Endodermal cell (in vitro differentiated cells): ENCODE data around the gene PLPPR4. TPM values are rescaled to one million over a fixed set of nuclear protein-coding genes. Genes with fewer than 3 reads are reported as not detected.

Experiments
- DNase-seq: peaks from one replicate; pipeline ENCODE4 v3.0.0-alpha.2; 2017
- H3K27ac ChIP-seq: 2 replicates; pipeline ENCODE4 v1.5.1; 2013; ENCODE audit warnings: mild to moderate bottlenecking, low read depth, low read length, moderate library complexity
- H3K27me3 ChIP-seq: 2 replicates; pipeline ENCODE4 v1.6.1; 2013; ENCODE audit warnings: mild to moderate bottlenecking, low read length, moderate library complexity; ENCODE audit not compliant: insufficient read depth, control insufficient read depth, poor library complexity, severe bottlenecking
- H3K36me3 ChIP-seq: 2 replicates; pipeline ENCODE4 v1.7.0; 2013; ENCODE audit warnings: mild to moderate bottlenecking, low read length, moderate library complexity; ENCODE audit not compliant: control insufficient read depth, insufficient read depth
- H3K4me1 ChIP-seq: one replicate; pipeline ENCODE4 v1.7.0; 2013; ENCODE audit warnings: low read length; ENCODE audit not compliant: control insufficient read depth, insufficient read depth
- H3K4me3 ChIP-seq: 2 replicates; pipeline ENCODE4 v1.5.1; 2013; ENCODE audit warnings: mild to moderate bottlenecking, low read length, moderate library complexity
- H3K9ac ChIP-seq: 2 replicates; pipeline ENCODE4 v1.6.1; 2013; ENCODE audit warnings: mild to moderate bottlenecking, low read length, moderate library complexity; ENCODE audit not compliant: poor library complexity, severe bottlenecking; ENCODE audit errors: extremely low read depth
- H3K9me3 ChIP-seq: 2 replicates; pipeline ENCODE4 v1.6.1; 2013; ENCODE audit warnings: mild to moderate bottlenecking, low read length, moderate library complexity; ENCODE audit not compliant: control insufficient read depth
- H3K27ac Mint-ChIP-seq: 2 replicates; pipeline ENCODE4 v1.8.0; 2020; ENCODE audit warnings: mixed read lengths
- H3K27me3 Mint-ChIP-seq: 2 replicates; pipeline ENCODE4 v1.8.0; 2021; ENCODE audit warnings: mild to moderate bottlenecking, mixed read lengths; ENCODE audit not compliant: insufficient read depth
- H3K36me3 Mint-ChIP-seq: 2 replicates; pipeline ENCODE4 v1.8.0; 2020; ENCODE audit warnings: low read depth, mixed read lengths
- H3K4me1 Mint-ChIP-seq: 2 replicates; pipeline ENCODE4 v1.8.0; 2020; ENCODE audit warnings: mixed read lengths
- H3K4me3 Mint-ChIP-seq: 2 replicates; pipeline ENCODE4 v1.8.0; 2020; ENCODE audit warnings: mild to moderate bottlenecking, moderate library complexity, mixed read lengths
- H3K9me3 Mint-ChIP-seq: 2 replicates; pipeline ENCODE4 v1.8.0; 2020; ENCODE audit warnings: mild to moderate bottlenecking, mixed read lengths
- WGBS, 2 experiments: methylation state at CpG; one replicate each; pipeline versions ENCODE4 v1.1.5 to v1.1.7; 2013; ENCODE audit warnings: missing lambda C conversion rate in 2 of 2, mixed read lengths in 1 of 2; ENCODE audit not compliant: insufficient coverage in 1 of 2, insufficient read length in 1 of 2; 5-methylcytosine and 5-hydroxymethylcytosine counted together
- total RNA-seq, 2 donors: library from RNA; stranded (reverse); fragmentation: NEBNext Ultra II Directional in 1 of 2; extraction: Animal tissue kit (Norgen Biotek cat#: 25700) in 1 of 2; gene quantifications; 2 replicates in 1 of 2; 3 replicates in 1 of 2; pipeline ENCODE4 v1.2.1, GENCODE V29; 2021
- TF ChIP-seq, protein P1 (sequence below): fragments of 200-600 bp; sonication (generic); conservative IDR thresholded peaks from 2 replicates; pipeline ENCODE4 v1.5.0; 2021; ENCODE audit warnings: antibody characterized with exemption, mild to moderate bottlenecking

Gene PLPPR4
- total RNA-seq, 2 donors from 2014 or later, result 0.20 TPM; not detected in 1

DNA sequence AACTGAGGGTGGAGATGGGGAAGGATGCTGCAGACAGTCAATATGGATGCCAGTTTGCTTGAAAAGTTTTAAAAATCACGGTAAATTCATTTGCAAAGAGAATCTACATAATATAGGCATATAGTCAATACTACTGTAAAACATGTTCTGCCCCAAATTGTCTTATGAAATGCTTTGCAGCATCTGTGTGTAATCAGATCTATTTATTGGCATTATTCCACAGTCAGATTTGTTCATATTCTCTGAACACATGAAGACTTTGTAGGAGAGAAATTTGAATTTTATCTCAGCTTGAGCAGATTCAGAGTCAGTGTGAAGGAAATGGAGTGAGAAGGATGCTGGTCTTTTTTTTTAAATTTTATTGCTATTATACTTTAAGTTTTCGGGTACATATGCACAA lies 88.5 kb downstream of the PLPPR4 start:
- no peak overlapping the region for H3K4me3 ChIP-seq
- H3K27me3 Mint-ChIP-seq, result no peaks in the 10 kb centered on the region
- TF ChIP-seq, protein P1, sequence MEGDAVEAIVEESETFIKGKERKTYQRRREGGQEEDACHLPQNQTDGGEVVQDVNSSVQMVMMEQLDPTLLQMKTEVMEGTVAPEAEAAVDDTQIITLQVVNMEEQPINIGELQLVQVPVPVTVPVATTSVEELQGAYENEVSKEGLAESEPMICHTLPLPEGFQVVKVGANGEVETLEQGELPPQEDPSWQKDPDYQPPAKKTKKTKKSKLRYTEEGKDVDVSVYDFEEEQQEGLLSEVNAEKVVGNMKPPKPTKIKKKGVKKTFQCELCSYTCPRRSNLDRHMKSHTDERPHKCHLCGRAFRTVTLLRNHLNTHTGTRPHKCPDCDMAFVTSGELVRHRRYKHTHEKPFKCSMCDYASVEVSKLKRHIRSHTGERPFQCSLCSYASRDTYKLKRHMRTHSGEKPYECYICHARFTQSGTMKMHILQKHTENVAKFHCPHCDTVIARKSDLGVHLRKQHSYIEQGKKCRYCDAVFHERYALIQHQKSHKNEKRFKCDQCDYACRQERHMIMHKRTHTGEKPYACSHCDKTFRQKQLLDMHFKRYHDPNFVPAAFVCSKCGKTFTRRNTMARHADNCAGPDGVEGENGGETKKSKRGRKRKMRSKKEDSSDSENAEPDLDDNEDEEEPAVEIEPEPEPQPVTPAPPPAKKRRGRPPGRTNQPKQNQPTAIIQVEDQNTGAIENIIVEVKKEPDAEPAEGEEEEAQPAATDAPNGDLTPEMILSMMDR, result no peak
- no peak overlapping the region for H3K27ac Mint-ChIP-seq
- H3K4me1 ChIP-seq, result no peaks in the 10 kb centered on the region
- no peak for DNase-seq
- no peaks in the 10 kb centered on the region for H3K4me1 Mint-ChIP-seq
- WGBS, 2 experiments, result 100% methylated on average over 1 of the region's 2 CpGs; no CpG with 5 or more reads in 1 of the 2 experiments
- no peaks in the 10 kb centered on the region for H3K36me3 ChIP-seq
- no peaks in the 10 kb centered on the region for H3K9me3 Mint-ChIP-seq
- no peaks in the 10 kb centered on the region for H3K27me3 ChIP-seq
- no peaks in the 10 kb centered on the region for H3K36me3 Mint-ChIP-seq
- no peak overlapping the region for H3K9ac ChIP-seq
- H3K27ac ChIP-seq, result no peak overlapping the region
- H3K9me3 ChIP-seq, result no peaks in the 10 kb centered on the region
- H3K4me3 Mint-ChIP-seq, result no peak overlapping the region

DNA sequence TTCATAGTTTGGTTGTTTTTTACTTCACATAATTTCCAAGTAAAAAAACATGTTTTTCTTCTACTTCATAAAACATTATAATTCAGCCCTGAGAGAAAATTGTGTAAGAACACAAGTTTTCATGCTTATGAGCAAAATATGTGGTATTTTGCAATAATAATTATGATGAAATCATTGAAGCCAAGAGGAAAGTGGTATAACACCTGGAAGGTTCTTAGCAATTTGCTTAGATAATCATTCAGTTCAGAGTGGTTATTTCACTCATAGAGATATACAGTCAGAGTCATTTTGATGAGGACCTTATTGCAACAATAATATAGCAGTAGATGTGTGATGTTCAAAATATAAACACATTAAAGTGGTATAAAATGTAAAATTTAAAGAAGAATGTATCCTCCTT lies 94.5 kb downstream of the PLPPR4 start:
- H3K9me3 Mint-ChIP-seq, result no peaks in the 10 kb centered on the region
- TF ChIP-seq, protein P1, result no peak
- no peaks in the 10 kb centered on the region for H3K36me3 Mint-ChIP-seq
- Histone ChIP-seq H3K27ac (no peak overlapping the region), H3K9ac (no peak overlapping the region), H3K27me3 (no peaks in the 10 kb centered on the region), H3K9me3 (no peaks in the 10 kb centered on the region), H3K4me1 (no peaks in the 10 kb centered on the region), H3K36me3 (no peaks in the 10 kb centered on the region), H3K4me3 (no peak overlapping the region)
- no peaks in the 10 kb centered on the region for H3K4me1 Mint-ChIP-seq
- no peaks in the 10 kb centered on the region for H3K27me3 Mint-ChIP-seq
- H3K27ac Mint-ChIP-seq, result no peak overlapping the region
- DNase-seq, result no peak
- H3K4me3 Mint-ChIP-seq, result no peak overlapping the region
